ENCODE measurements around the gene PMEPA1. TPM values are rescaled to one million over a fixed set of nuclear protein-coding genes. Genes with fewer than 3 reads are reported as not detected.

PMEPA1 gene
- total and polyA plus RNA-seq, 10 of the 15 experiments (the other 5 are each of a cell fraction or from before 2014, with no cell fraction given) = 0.02 to 0.10 (median 0.04) TPM; not detected in 3

GRCh38 chr20:57672953-57673575 is 36.8 kb downstream of the PMEPA1 start:
- no peak overlapping the region for H3K4me2 ChIP-seq (ENCODE audit: control insufficient read depth, insufficient read depth)
- H3K36me3 ChIP-seq (ENCODE audit: control insufficient read depth in 2 of 2, insufficient read depth in 2 of 2, low read length in 1 of 2) = no peaks in the 10 kb centered on the region
- ATAC-seq (no peak), FAIRE-seq (no peak), DNase-seq (ENCODE audit: low read depth, low spot score) (no peak)
- SMC1A ChIA-PET (ENCODE audit: uncharacterized antibody, unreplicated experiment) = no interaction called here
- no peaks in the 10 kb centered on the region for H4K20me1 ChIP-seq (ENCODE audit: control insufficient read depth, insufficient read depth)
- intact Hi-C loops (cut with micrococcal nuclease; ENCODE audit: unreplicated experiment) (no loop called here), in situ Hi-C loops (cut with MboI) (no loop called here)
- POLR2A ChIA-PET = no interaction called here
- no peaks in the 10 kb centered on the region for H3K9me3 ChIP-seq (replicated peaks; ENCODE audit: control insufficient read depth, insufficient read depth, low read length)
- H2AFZ ChIP-seq (ENCODE audit: control insufficient read depth, low read depth, low read length) = no peak overlapping the region
- H3K79me2 ChIP-seq (ENCODE audit: control insufficient read depth, insufficient read depth, low read length) = no peaks in the 10 kb centered on the region
- H3K27me3 ChIP-seq (replicated peaks in 1 of 2; ENCODE audit: control insufficient read depth in 2 of 2, insufficient read depth in 2 of 2, low read length in 1 of 2) = peaks cover 0 to 1% of the 10 kb centered on the region in 2 experiments; a peak in 1 of 4 replicates
- BruUV-seq (replicated peaks) = no TSS peak
- peaks cover 13% of the 10 kb centered on the region for H3K4me1 ChIP-seq (ENCODE audit: control insufficient read depth, insufficient read depth, low read length)
- CTCF ChIA-PET = interaction anchor here (0.9 kb wide), 1 partner anchor 73 kb away, joined by 3 read pairs; no protein-coding TSS in a partner anchor
- TF ChIP-seq RB1 (IDR thresholded peaks at IDR 0.05; ENCODE audit: borderline replicate concordance) = no peak
- TF ChIP-seq TARDBP (IDR thresholded peaks at IDR 0.05; ENCODE audit: borderline replicate concordance) = no peak
- no peak for TF ChIP-seq FOXK2 (IDR thresholded peaks at IDR 0.05)
- no peak for TF ChIP-seq E2F8 (IDR thresholded peaks at IDR 0.05; ENCODE audit: low read depth, partially characterized antibody)
- no peak for TF ChIP-seq DPF2 (IDR thresholded peaks at IDR 0.05)
- TF ChIP-seq NBN (IDR thresholded peaks at IDR 0.05) = no peak
- no peak for TF ChIP-seq RBBP5 (conservative IDR thresholded peaks at IDR 0.05)
- no peak overlapping the region for H3K27ac ChIP-seq (ENCODE audit: control insufficient read depth, insufficient read depth)
- RAD21 ChIA-PET (ENCODE audit: unreplicated experiment) = no interaction called here
- WGBS (ENCODE audit: insufficient coverage, insufficient replicate concordance, low lambda C conversion rate, missing lambda C conversion rate) = 54% methylated on average over 17 of the region's 17 CpGs
- no peak overlapping the region for H3K4me3 ChIP-seq
- H3K9ac ChIP-seq (ENCODE audit: control insufficient read depth, insufficient read depth, low read length) = no peak overlapping the region
